Embryonic facial prominence (tissue), 1 donor: ENCODE results near the gene EMC10.
A peak's percentile ranks its signal among the peaks of the same experiment; 100 is the strongest.

Experiments
- DNase-seq: peaks from one replicate; pipeline ENCODE4 v3.0.0-alpha.2; 2016; ENCODE audit errors: extremely low spot score

EMC10 gene

GRCh38 chr19:50495020-50495531, 18.8 kb downstream of the EMC10 start:
- no peak for DNase-seq

GRCh38 chr19:50496189-50497021, 20.1 kb downstream of the EMC10 start:
- DNase-seq, result no peak

GRCh38 chr19:50497022-50497405, 20.7 kb downstream of the EMC10 start:
- no peak for DNase-seq

GRCh38 chr19:50498219-50499056, 22.1 kb downstream of the EMC10 start:
- no peak for DNase-seq

- peak; percentile 5 for DNase-seq
Measured at GRCh38 chr19:50500060-50500752, 23.9 kb downstream of the EMC10 start.

GRCh38 chr19:50500753-50501151, 24.4 kb downstream of the EMC10 start:
- peak; percentile 4 for DNase-seq

GRCh38 chr19:50501186-50501567, 24.9 kb downstream of the EMC10 start:
- no peak for DNase-seq

- DNase-seq, result no peak
Measured at GRCh38 chr19:50501568-50502475, 25.5 kb downstream of the EMC10 start.

GRCh38 chr19:50505856-50506611, 29.7 kb downstream of the EMC10 start:
- no peak for DNase-seq

- DNase-seq, result no peak
Measured at GRCh38 chr19:50506700-50507099, 30.4 kb downstream of the EMC10 start.

- no peak for DNase-seq
Measured at GRCh38 chr19:50507376-50507775, 31.1 kb downstream of the EMC10 start.

- DNase-seq, result no peak
Measured at GRCh38 chr19:50508843-50509190, 32.5 kb downstream of the EMC10 start.

GRCh38 chr19:50509366-50509765, 33.1 kb downstream of the EMC10 start:
- no peak for DNase-seq

- DNase-seq, result no peak
Measured at GRCh38 chr19:50510121-50510670, 33.9 kb downstream of the EMC10 start.

GRCh38 chr19:50510700-50511068, 34.4 kb downstream of the EMC10 start:
- peak; percentile 80 for DNase-seq

GRCh38 chr19:50511069-50511822, 34.9 kb downstream of the EMC10 start, which contains the start of gene JOSD2:
Gene JOSD2, minus strand, starts transcription at chr19:50511191. Its CDS starts 760 bp downstream, at chr19:50510431.
- DNase-seq, result peak; percentile 99

- no peak for DNase-seq
Measured at GRCh38 chr19:50512112-50512998, 36.0 kb downstream of the EMC10 start.
